H9 (cell line): ENCODE data around the gene ZNF230. TPM values are rescaled to one million over a fixed set of nuclear protein-coding genes. Genes with fewer than 3 reads are reported as not detected.

Experiments used
- DNase-seq: peaks from one replicate; pipeline ENCODE4 v3.0.0-alpha.2; 2017
- H2AFZ ChIP-seq: one replicate; pipeline ENCODE4 v1.6.1; 2013; ENCODE audit warnings: mild to moderate bottlenecking, low read length, control low read depth, moderate library complexity
- H2AK5ac ChIP-seq: 2 replicates; pipeline ENCODE4 v1.6.1; 2013; ENCODE audit warnings: low read length, control low read depth, mixed read lengths; ENCODE audit not compliant: insufficient read length
- H2BK120ac ChIP-seq: one replicate; pipeline ENCODE4 v1.6.1; 2013; ENCODE audit warnings: low read depth, mild to moderate bottlenecking, low read length, control low read depth, inconsistent platforms; ENCODE audit not compliant: poor library complexity, severe bottlenecking
- H2BK12ac ChIP-seq: 2 replicates; pipeline ENCODE4 v1.6.1; 2013; ENCODE audit warnings: low read length, control low read depth, mixed read lengths, low read depth; ENCODE audit not compliant: insufficient read length
- H2BK15ac ChIP-seq: 2 replicates; pipeline ENCODE4 v1.6.1; 2013; ENCODE audit warnings: low read depth, low read length, control low read depth
- H2BK20ac ChIP-seq: one replicate; pipeline ENCODE4 v1.6.1; 2013; ENCODE audit warnings: low read depth, mild to moderate bottlenecking, low read length, control low read depth, inconsistent platforms; ENCODE audit not compliant: poor library complexity, severe bottlenecking
- H2BK5ac ChIP-seq: 2 replicates; pipeline ENCODE4 v1.6.1; 2013; ENCODE audit warnings: low read length, control low read depth, mixed read lengths; ENCODE audit not compliant: insufficient read length
- H3K14ac ChIP-seq: 2 replicates; pipeline ENCODE4 v1.6.1; 2013; ENCODE audit warnings: low read length, control low read depth; ENCODE audit not compliant: insufficient read depth
- H3K18ac ChIP-seq: 2 replicates; pipeline ENCODE4 v1.6.1; 2013; ENCODE audit warnings: low read depth, mild to moderate bottlenecking, mixed read lengths, low read length, control low read depth; ENCODE audit not compliant: insufficient read length
- H3K23ac ChIP-seq: 2 replicates; pipeline ENCODE4 v1.6.1; 2013; ENCODE audit warnings: low read length, control low read depth, mixed read lengths, low read depth; ENCODE audit not compliant: insufficient read length
- H3K23me2 ChIP-seq: 2 replicates; pipeline ENCODE4 v1.6.1; 2013; ENCODE audit warnings: low read depth, mild to moderate bottlenecking, mixed read lengths, low read length, control low read depth; ENCODE audit not compliant: insufficient read length, poor library complexity, severe bottlenecking
- H3K27ac ChIP-seq: 2 replicates; pipeline ENCODE4 v1.5.1; 2013; ENCODE audit warnings: low read length, control low read depth, mixed read lengths, low read depth; ENCODE audit not compliant: insufficient read length
- H3K27me3 ChIP-seq: 2 replicates; pipeline ENCODE4 v1.6.1; 2013; ENCODE audit warnings: low read length, control low read depth, inconsistent platforms; ENCODE audit not compliant: insufficient read depth
- H3K4ac ChIP-seq: 2 replicates; pipeline ENCODE4 v1.6.1; 2013; ENCODE audit warnings: low read depth, mild to moderate bottlenecking, control low read depth, inconsistent platforms, low read length, moderate library complexity
- H3K4me1 ChIP-seq: 2 replicates; pipeline ENCODE4 v1.6.1; 2013; ENCODE audit warnings: low read length, control low read depth, inconsistent platforms; ENCODE audit not compliant: insufficient read depth
- H3K4me2 ChIP-seq: 2 replicates; pipeline ENCODE4 v1.6.1; 2013; ENCODE audit warnings: low read length, control low read depth, mixed read lengths; ENCODE audit not compliant: insufficient read length, insufficient read depth
- H3K56ac ChIP-seq: 2 replicates; pipeline ENCODE4 v1.6.1; 2013; ENCODE audit warnings: low read depth, mild to moderate bottlenecking, mixed read lengths, low read length, control low read depth; ENCODE audit not compliant: insufficient read length
- H3K79me1 ChIP-seq: 2 replicates; pipeline ENCODE4 v1.6.1; 2013; ENCODE audit warnings: low read depth, mild to moderate bottlenecking, moderate library complexity, low read length, control low read depth, inconsistent platforms; ENCODE audit not compliant: insufficient read depth, poor library complexity, severe bottlenecking
- H3K79me2 ChIP-seq: 2 replicates; pipeline ENCODE4 v1.6.1; 2013; ENCODE audit warnings: low read length, control low read depth, inconsistent platforms; ENCODE audit not compliant: insufficient read depth
- H3K9ac ChIP-seq: 2 replicates; pipeline ENCODE4 v1.6.1; 2013; ENCODE audit warnings: low read length, control low read depth, mixed read lengths; ENCODE audit not compliant: insufficient read length; ENCODE audit errors: extremely low read depth
- H3K9me3 ChIP-seq: one replicate; pipeline ENCODE4 v1.6.1; 2013; ENCODE audit warnings: low read depth, low read length, inconsistent platforms; ENCODE audit not compliant: control insufficient read depth
- H3T11ph ChIP-seq: one replicate; pipeline ENCODE4 v1.6.1; 2013; ENCODE audit warnings: mild to moderate bottlenecking, low read length, control low read depth, inconsistent platforms
- H4K20me1 ChIP-seq: one replicate; pipeline ENCODE4 v1.6.1; 2013; ENCODE audit not compliant: control insufficient read depth, insufficient read length, insufficient read depth
- H4K5ac ChIP-seq: 2 replicates; pipeline ENCODE4 v1.6.1; 2013; ENCODE audit warnings: low read depth, mild to moderate bottlenecking, mixed read lengths, low read length, control low read depth; ENCODE audit not compliant: insufficient read length
- H4K8ac ChIP-seq: replicated peaks from 2 replicates; pipeline ENCODE4 v1.6.1; 2013; ENCODE audit warnings: low read length, control low read depth, mixed read lengths, low read depth; ENCODE audit not compliant: insufficient read length
- H4K91ac ChIP-seq: 2 replicates; pipeline ENCODE4 v1.6.1; 2013; ENCODE audit warnings: low read depth, mild to moderate bottlenecking, moderate library complexity, mixed read lengths, low read length, control low read depth; ENCODE audit not compliant: insufficient read length
- H3K27ac Mint-ChIP-seq, 3 experiments: 2 replicates in 2 of 3; 3 replicates in 1 of 3; pipeline ENCODE4 v1.8.0; 2020 to 2021; ENCODE audit warnings: mixed read lengths in 3 of 3, mild to moderate bottlenecking in 1 of 3, moderate library complexity in 1 of 3
- H3K27me3 Mint-ChIP-seq: 2 replicates; pipeline ENCODE4 v1.8.0; 2021; ENCODE audit warnings: low read depth, mild to moderate bottlenecking, moderate library complexity, mixed read lengths
- H3K36me3 Mint-ChIP-seq, 3 experiments: 2 replicates in 2 of 3; 3 replicates in 1 of 3; pipeline ENCODE4 v1.8.0; 2020 to 2021; ENCODE audit warnings: low read depth in 3 of 3, mixed read lengths in 3 of 3; ENCODE audit not compliant: insufficient read depth in 1 of 3
- H3K4me1 Mint-ChIP-seq, 2 experiments: 2 replicates each; pipeline ENCODE4 v1.8.0; 2020; ENCODE audit warnings: mixed read lengths in 2 of 2
- H3K4me3 Mint-ChIP-seq, 2 experiments: 2 replicates in 1 of 2; 3 replicates in 1 of 2; pipeline ENCODE4 v1.8.0; 2020 to 2021; ENCODE audit warnings: mild to moderate bottlenecking in 2 of 2, mixed read lengths in 2 of 2, moderate library complexity in 1 of 2
- H3K9me3 Mint-ChIP-seq, 2 experiments: 2 replicates in 1 of 2; 3 replicates in 1 of 2; pipeline ENCODE4 v1.8.0; 2020; ENCODE audit warnings: mild to moderate bottlenecking in 2 of 2, mixed read lengths in 2 of 2, moderate library complexity in 1 of 2
- CTCF ChIP-seq: fragments of 200-600 bp; sonication (generic); conservative IDR thresholded peaks from 3 replicates; pipeline ENCODE4 v1.8.0; 2021; ENCODE audit warnings: antibody characterized with exemption, mild to moderate bottlenecking
- WGBS: extraction: QIAGEN DNeasy Blood & Tissue Kit; methylation state at CpG from one replicate; pipeline ENCODE4 v1.1.7; 2013; ENCODE audit warnings: missing lambda C conversion rate, low lambda C conversion rate, mixed read lengths; ENCODE audit not compliant: insufficient read length; ENCODE audit errors: extremely low coverage; 5-methylcytosine and 5-hydroxymethylcytosine counted together
- total RNA-seq: library from RNA; stranded (reverse); gene quantifications from 2 replicates; pipeline ENCODE4 v1.2.1, GENCODE V29; 2021

ZNF230 gene
- total RNA-seq, 1 experiment from 2014 or later = 3.1 TPM

- Histone ChIP-seq H3K4me2 (no peak overlapping the region), H3K14ac (no peak overlapping the region), H2AK5ac (no peak overlapping the region), H4K20me1 (no peaks in the 10 kb centered on the region), H3K27ac (no peak overlapping the region), H2BK5ac (no peak overlapping the region), H3K79me2 (no peaks in the 10 kb centered on the region), H2BK12ac (no peak overlapping the region), H3K23me2 (no peaks in the 10 kb centered on the region), H3K4ac (no peak overlapping the region), H2AFZ (no peak overlapping the region), H3K27me3 (no peaks in the 10 kb centered on the region), H4K5ac (no peak overlapping the region), H3K56ac (no peak overlapping the region), H4K8ac (no peak overlapping the region), H2BK15ac (no peak overlapping the region), H3K4me1 (no peaks in the 10 kb centered on the region), H3T11ph (no peak overlapping the region), H3K9me3 (no peaks in the 10 kb centered on the region), H4K91ac (no peak overlapping the region), H3K23ac (no peak overlapping the region), H2BK120ac (no peak overlapping the region), H3K9ac (no peak overlapping the region), H3K79me1 (no peaks in the 10 kb centered on the region), H3K18ac (no peak overlapping the region), H2BK20ac (no peak overlapping the region)
- WGBS = no CpG with 5 or more reads among the region's 2 CpGs
- no peak for TF ChIP-seq CTCF
- Mint-ChIP-seq H3K27ac (no peak overlapping the region), H3K9me3 (peaks cover 0 to 30% of the 10 kb centered on the region in 2 experiments; a peak in 3 of 5 replicates), H3K4me1 (no peaks in the 10 kb centered on the region), H3K36me3 (peaks cover 84 to 88% (median 84%) of the 10 kb centered on the region in 3 experiments), H3K4me3 (no peak overlapping the region), H3K27me3 (no peaks in the 10 kb centered on the region)
- no peak for DNase-seq
These were observed 56.5 kb downstream of the ZNF230 start for GRCh38 chr19:44059229-44059628.
